IMR-90 (cell line): ENCODE measurements around the gene MB21D2. TPM values are rescaled to one million over a fixed set of nuclear protein-coding genes. Genes with fewer than 3 reads are reported as not detected.

ENCODE experiments used
- ATAC-seq: fragments of 200-7000 bp; cut with Tn5 transposase; 2 replicates; pipeline ENCODE4 v1.9.1; 2020; ENCODE audit warnings: low read depth, mild to moderate bottlenecking, moderate library complexity
- BruUV-seq: library from RNA; stranded (reverse); fragments of 400-500 nt; replicated peaks from 2 replicates; lab custom pipeline; 2021; lab: Mats Ljungman, UMichigan
- CTCF ChIA-PET: fragments of 300-600 bp; formaldehyde crosslinking; extraction: SDS; loops from one replicate; lab custom pipeline; 2021; ENCODE audit warnings: antibody characterized with exemption; lab: Yijun Ruan, JAX
- POLR2A ChIA-PET: fragments of 300-600 bp; sonication (Branson Sonifier 250); formaldehyde crosslinking; loops from one replicate; lab custom pipeline; 2022; ENCODE audit warnings: antibody characterized with exemption; ENCODE audit not compliant: unreplicated experiment; lab: Charles Lee
- DNase-seq: peaks from one replicate; pipeline ENCODE4 v3.0.0; 2013
- H2AFZ ChIP-seq: replicated peaks from 2 replicates; pipeline ENCODE3; 2013; ENCODE audit warnings: low read length, mild to moderate bottlenecking; ENCODE audit not compliant: poor library complexity
- H2AK5ac ChIP-seq: 2 replicates; pipeline ENCODE4 v1.6.1; 2013; ENCODE audit warnings: low read depth, low read length, inconsistent platforms
- H2AK9ac ChIP-seq: replicated peaks from 2 replicates; pipeline ENCODE3; 2013; ENCODE audit warnings: mild to moderate bottlenecking, low read depth, low read length, moderate library complexity; ENCODE audit not compliant: poor library complexity
- H2BK120ac ChIP-seq: 2 replicates; pipeline ENCODE4 v1.6.1; 2013; ENCODE audit warnings: low read depth, low read length, inconsistent platforms
- H2BK15ac ChIP-seq: 3 replicates; pipeline ENCODE4 v1.6.1; 2013; ENCODE audit warnings: low read depth, low read length, inconsistent platforms
- H2BK20ac ChIP-seq: 2 replicates; pipeline ENCODE4 v1.6.1; 2013; ENCODE audit warnings: low read depth, mild to moderate bottlenecking, inconsistent platforms, low read length, moderate library complexity
- H2BK5ac ChIP-seq: 2 replicates; pipeline ENCODE4 v1.6.1; 2013; ENCODE audit warnings: mild to moderate bottlenecking, low read depth, low read length, inconsistent platforms; ENCODE audit not compliant: poor library complexity, severe bottlenecking
- H3K14ac ChIP-seq: replicated peaks from 2 replicates; pipeline ENCODE4 v1.6.1; 2013; ENCODE audit warnings: low read depth, low read length, inconsistent platforms
- H3K18ac ChIP-seq: 2 replicates; pipeline ENCODE4 v1.6.1; 2013; ENCODE audit warnings: low read depth, low read length, control low read depth
- H3K23ac ChIP-seq: 2 replicates; pipeline ENCODE4 v1.6.1; 2013; ENCODE audit warnings: low read depth, low read length, inconsistent platforms
- H3K27ac ChIP-seq: 2 replicates; pipeline ENCODE4 v1.5.1; 2013; ENCODE audit warnings: mild to moderate bottlenecking, control low read depth, low read length; ENCODE audit not compliant: insufficient read depth
- H3K27me3 ChIP-seq: 2 replicates; pipeline ENCODE4 v1.6.1; 2013; ENCODE audit warnings: low read length; ENCODE audit not compliant: control insufficient read depth, insufficient read depth
- H3K36me3 ChIP-seq: 2 replicates; pipeline ENCODE4 v1.6.1; 2013; ENCODE audit warnings: low read length, mixed read lengths; ENCODE audit not compliant: control insufficient read depth, insufficient read depth
- H3K4ac ChIP-seq: 2 replicates; pipeline ENCODE4 v1.6.1; 2013; ENCODE audit warnings: low read depth, low read length, inconsistent platforms
- H3K4me1 ChIP-seq: 2 replicates; pipeline ENCODE4 v1.6.1; 2013; ENCODE audit warnings: low read length, mixed read lengths; ENCODE audit not compliant: control insufficient read depth, insufficient read depth
- H3K4me2 ChIP-seq: 2 replicates; pipeline ENCODE4 v1.6.1; 2013; ENCODE audit warnings: low read depth, mild to moderate bottlenecking, control low read depth, low read length, moderate library complexity
- H3K4me3 ChIP-seq: 2 replicates; pipeline ENCODE4 v1.5.1; 2013; ENCODE audit warnings: low read depth, mild to moderate bottlenecking, control low read depth, low read length, moderate library complexity; ENCODE audit not compliant: insufficient read depth
- H3K56ac ChIP-seq: 2 replicates; pipeline ENCODE4 v1.6.1; 2013; ENCODE audit warnings: low read length, inconsistent platforms; ENCODE audit not compliant: insufficient read depth; ENCODE audit errors: extremely low read depth
- H3K79me1 ChIP-seq, 2 experiments: 2 replicates each; pipeline ENCODE4 v1.6.1; 2013; ENCODE audit warnings: low read length in 2 of 2, inconsistent platforms in 1 of 2, low read depth in 1 of 2
- H3K9ac ChIP-seq: 2 replicates; pipeline ENCODE4 v1.6.1; 2013; ENCODE audit warnings: low read depth, low read length, control low read depth
- H3K9me1 ChIP-seq: 2 replicates; pipeline ENCODE4 v1.6.1; 2013; ENCODE audit warnings: low read length, inconsistent platforms; ENCODE audit not compliant: insufficient read depth
- H3K9me3 ChIP-seq: 2 replicates; pipeline ENCODE4 v1.6.1; 2013; ENCODE audit warnings: low read length; ENCODE audit not compliant: control insufficient read depth, insufficient read depth
- H4K20me1 ChIP-seq: 2 replicates; pipeline ENCODE4 v1.6.1; 2013; ENCODE audit warnings: low read length, inconsistent platforms; ENCODE audit not compliant: insufficient read depth
- H4K5ac ChIP-seq: 2 replicates; pipeline ENCODE4 v1.6.1; 2013; ENCODE audit warnings: mild to moderate bottlenecking, low read depth, low read length, control low read depth
- H4K8ac ChIP-seq, 2 experiments: 2 replicates each; pipeline ENCODE4 v1.6.1; 2013; ENCODE audit warnings: low read depth in 2 of 2, low read length in 2 of 2, control low read depth in 1 of 2, inconsistent platforms in 1 of 2
- H4K91ac ChIP-seq: 2 replicates; pipeline ENCODE4 v1.6.1; 2013; ENCODE audit warnings: low read depth, low read length, inconsistent platforms; ENCODE audit not compliant: insufficient read depth
- FOS ChIP-seq: fragments of 150-350 bp; IDR thresholded peaks from 2 replicates; pipeline ENCODE4 v1.6.1; 2016; ENCODE audit warnings: low read depth, low read length
- MAZ ChIP-seq: IDR thresholded peaks from 2 replicates; pipeline ENCODE4 v1.6.1; 2012; ENCODE audit warnings: low read depth, mild to moderate bottlenecking, low read length, improper control_type of control experiment, moderate library complexity, borderline replicate concordance
- MXI1 ChIP-seq: IDR thresholded peaks from 2 replicates; pipeline ENCODE4 v1.6.1; 2012; ENCODE audit warnings: low read depth, mild to moderate bottlenecking, low read length, moderate library complexity, borderline replicate concordance
- NFE2L2 ChIP-seq: fragments of 150-350 bp; IDR thresholded peaks from 2 replicates; pipeline ENCODE4 v1.6.1; 2016; ENCODE audit warnings: low read depth, mild to moderate bottlenecking, low read length
- RFX5 ChIP-seq: IDR thresholded peaks from 2 replicates; pipeline ENCODE4 v1.8.0; 2012; ENCODE audit warnings: low read depth, mild to moderate bottlenecking, low read length, moderate library complexity
- SMC3 ChIP-seq: fragments of 150-350 bp; IDR thresholded peaks from 2 replicates; pipeline ENCODE4 v1.6.1; 2016; ENCODE audit warnings: low read depth, mild to moderate bottlenecking, antibody characterized with exemption, low read length, moderate library complexity
- WGBS, 2 experiments: methylation state at CpG; one replicate each; pipeline versions ENCODE4 v1.1.5 to v1.1.7; 2013; ENCODE audit warnings: missing lambda C conversion rate in 2 of 2; ENCODE audit not compliant: insufficient read length in 1 of 2; ENCODE audit errors: extremely low coverage in 2 of 2; 5-methylcytosine and 5-hydroxymethylcytosine counted together
- dilution Hi-C: fragments of 300-500 bp; cut with HindIII; formaldehyde crosslinking; loops from one replicate; pipeline ENCODE4 v1.14.3; 2018; ENCODE audit warnings: low sequenced_read_pairs; ENCODE audit not compliant: unreplicated experiment
- in situ Hi-C: fragments of 300-500 bp; cut with MboI; formaldehyde crosslinking; loops from 3 replicates; pipeline ENCODE4 v1.14.3; 2019; ENCODE audit warnings: low sequenced_read_pairs, inconsistent platforms, mixed read lengths
- intact Hi-C: fragments of 100-400 bp; cut with micrococcal nuclease; formaldehyde crosslinking; loops from 2 replicates; pipeline ENCODE4 v1.10.0; 2022
- polyA plus RNA-seq, 3 experiments: library from polyadenylated mRNA; depleted of rRNA; stranded (reverse); fragments of >200 nt; gene quantifications; 2 replicates each; pipeline ENCODE4 v1.2.3, GENCODE V29; 2012; ENCODE audit warnings: low replicate concordance in 1 of 3
- total RNA-seq: library from RNA; depleted of rRNA; stranded (reverse); fragments of >200 nt; gene quantifications from 2 replicates; pipeline ENCODE4 v1.2.3, GENCODE V29; 2012

Gene MB21D2
- total and polyA plus RNA-seq, 2 of the 4 experiments (the other 2 are of a cell fraction), result 13.6 to 44.8 TPM

- Histone ChIP-seq H3K9me3 (no peaks in the 10 kb centered on the region), H2AK9ac (no peak overlapping the region), H3K14ac (no peak overlapping the region), H4K5ac (no peak overlapping the region), H3K9me1 (peaks cover 8% of the 10 kb centered on the region), H3K4me3 (no peak overlapping the region), H2AFZ (no peak overlapping the region), H3K27me3 (no peaks in the 10 kb centered on the region), H2BK20ac (no peak overlapping the region), H3K36me3 (no peaks in the 10 kb centered on the region), H3K27ac (no peak overlapping the region), H4K20me1 (peaks cover 1% of the 10 kb centered on the region; the same call in 1 of the 2 replicates), H3K4me2 (no peak overlapping the region), H3K18ac (no peak overlapping the region), H2BK15ac (no peak overlapping the region), H3K79me1 (peaks cover 33 to 64% of the 10 kb centered on the region in 2 experiments), H3K9ac (no peak overlapping the region), H3K23ac (no peak overlapping the region), H4K8ac (no peak overlapping the region), H3K4me1 (peaks cover 16% of the 10 kb centered on the region), H3K56ac (no peak overlapping the region), H2BK120ac (no peak overlapping the region), H2BK5ac (no peak overlapping the region), H2AK5ac (no peak overlapping the region), H4K91ac (no peak overlapping the region; the same call in 1 of the 2 replicates), H3K4ac (no peak overlapping the region; the same call in 1 of the 2 replicates)
- DNase-seq (no peak), ATAC-seq (no peak)
- POLR2A ChIA-PET, result no interaction called here
- CTCF ChIA-PET, result interaction anchor here (0.7 to 1.5 kb wide), 6 partner anchors 12 to 217 kb away, joined by 3 to 4 read pairs (median 4); no protein-coding TSS in a partner anchor
- no peak for TF ChIP-seq NFE2L2
- TF ChIP-seq SMC3, result no peak
- no peak for TF ChIP-seq MAZ
- no peak for TF ChIP-seq RFX5
- TF ChIP-seq MXI1, result no peak
- TF ChIP-seq FOS, result no peak
- WGBS, 2 experiments, result no CpG with 5 or more reads among the region's 1 CpG
- intact Hi-C loops (no loop called here), in situ Hi-C loops (no loop called here), dilution Hi-C loops (no loop called here)
- no TSS peak for BruUV-seq
Observed at GRCh38 chr3:192825216-192825615, 92.4 kb downstream of the MB21D2 start.
